Measurements from ENCODE around the gene MED9.
"Not testable (repeated sequence)": the region's sequence is repeated elsewhere in the genome, so short reads cannot be mapped to it uniquely, and the experiment has no call there.

Gene MED9

DNA sequence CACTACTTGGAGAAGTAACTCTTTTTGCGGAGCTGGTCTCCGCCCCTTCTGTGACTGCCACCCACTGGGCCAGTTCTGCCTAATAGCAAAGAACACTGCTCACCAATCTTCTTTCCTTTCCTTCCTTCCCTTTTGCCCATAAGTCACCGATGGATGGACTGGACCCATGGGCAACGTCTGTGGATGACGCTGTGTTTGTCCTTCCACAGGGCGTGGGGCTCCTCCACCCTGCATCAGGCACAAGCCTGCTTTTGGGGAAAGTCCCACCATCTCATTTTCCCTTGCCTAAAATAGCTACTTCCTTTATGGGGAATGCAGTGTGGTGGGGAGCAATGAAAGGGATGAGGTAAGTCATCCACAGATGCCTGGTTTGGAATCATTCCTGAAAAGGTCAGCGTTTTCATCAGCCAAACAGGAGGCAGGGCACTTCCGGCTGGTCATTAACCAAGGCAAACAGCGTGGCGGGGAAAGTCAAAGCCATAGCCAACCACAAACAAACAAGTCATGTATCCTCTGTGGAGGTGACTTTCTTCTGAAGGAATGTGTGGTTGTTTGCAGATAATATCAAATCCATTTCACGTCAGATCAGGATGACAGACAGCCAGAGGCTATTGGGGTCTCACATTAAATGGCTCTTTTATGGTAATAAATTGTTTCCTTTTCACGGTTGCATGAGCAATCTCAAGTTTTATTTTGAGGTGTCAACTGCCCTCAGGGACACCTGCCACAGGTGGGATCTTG is 30.7 kb upstream of the MED9 start:
- no peak for TF ChIP-seq POLR2A (IDR thresholded peaks at IDR 0.05; ENCODE audit: low read length)
- no peak for TF ChIP-seq GATA1 (IDR thresholded peaks at IDR 0.05; ENCODE audit: low read depth, low read length)
- no peak for DNase-seq

DNA sequence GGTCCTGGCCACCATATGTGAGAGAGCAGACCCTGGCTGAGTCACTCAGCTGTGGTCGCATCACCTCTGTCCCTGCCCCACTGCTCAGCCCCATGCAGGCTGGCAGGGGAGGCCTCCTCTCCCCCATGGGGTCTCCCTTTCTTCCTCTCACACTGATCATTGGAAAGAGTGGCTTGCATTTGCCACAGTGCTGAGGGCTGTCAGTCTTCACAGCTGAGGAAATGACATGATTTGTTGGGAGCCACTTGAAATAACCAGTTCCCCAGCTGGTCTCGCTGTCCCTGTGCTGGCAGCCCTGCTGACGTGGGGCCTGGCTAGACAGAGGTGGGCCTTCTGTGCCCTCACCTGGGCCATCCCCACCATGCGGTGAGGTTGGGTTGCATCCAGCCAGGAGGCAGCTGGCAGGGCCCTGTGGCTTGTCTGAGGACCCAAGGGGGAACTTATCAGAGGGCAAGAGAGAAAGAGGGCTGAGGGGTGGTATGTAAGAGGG is 30.1 kb upstream of the MED9 start:
- TF ChIP-seq POLR2A (IDR thresholded peaks at IDR 0.05; ENCODE audit: low read length) (no peak), GATA1 (IDR thresholded peaks at IDR 0.05; ENCODE audit: low read depth, low read length) (no peak)
- DNase-seq, result no peak

DNA sequence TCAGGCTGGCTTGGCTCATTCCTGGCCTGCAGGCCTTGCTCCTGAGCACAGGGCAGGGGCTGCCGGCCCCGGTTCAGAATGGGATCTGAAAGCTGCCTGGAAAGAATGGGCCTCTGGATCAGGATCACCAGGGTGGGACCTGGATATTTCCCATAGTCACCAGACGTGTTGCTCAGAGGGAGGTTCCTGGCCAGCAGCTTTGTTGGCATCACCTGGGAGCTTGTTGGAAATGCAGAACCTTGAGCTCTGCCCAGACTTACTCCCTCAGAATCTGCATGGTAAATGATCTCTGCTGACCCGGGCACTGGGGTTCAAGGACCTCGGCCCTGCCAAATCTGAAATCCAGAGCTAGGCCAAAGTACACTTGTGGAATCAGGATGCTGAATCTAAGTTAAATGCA is 29.5 kb upstream of the MED9 start:
- DNase-seq, result no peak

DNA sequence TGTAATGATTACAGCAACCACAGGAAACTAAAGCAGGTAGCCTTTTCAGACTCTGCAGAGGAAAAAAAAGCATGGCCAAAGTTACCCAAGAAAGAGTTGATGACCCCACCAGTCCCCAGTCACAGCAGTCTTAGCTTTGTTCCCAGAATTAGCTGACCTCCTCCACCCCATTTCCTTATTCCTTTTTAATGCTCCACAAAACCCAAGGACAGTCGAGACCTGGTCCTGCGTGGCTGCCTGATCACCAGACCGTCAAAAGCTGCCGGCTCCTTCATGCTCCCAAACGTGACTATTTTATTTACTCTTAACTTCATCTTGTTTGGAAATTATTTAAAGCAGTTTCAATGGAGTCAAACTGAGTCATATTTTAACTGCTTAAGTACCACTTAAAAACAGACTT is 28.7 kb upstream of the MED9 start:
- no peak for DNase-seq
- no peak for TF ChIP-seq GATA1 (IDR thresholded peaks at IDR 0.05; ENCODE audit: low read depth, low read length)
- no peak for TF ChIP-seq POLR2A (IDR thresholded peaks at IDR 0.05; ENCODE audit: low read length)

More for the DNA sequence above, 29.5 kb upstream of the MED9 start:
- TF ChIP-seq GATA1 (IDR thresholded peaks at IDR 0.05; ENCODE audit: low read depth, low read length) (no peak), POLR2A (IDR thresholded peaks at IDR 0.05; ENCODE audit: low read length) (no peak)

DNA sequence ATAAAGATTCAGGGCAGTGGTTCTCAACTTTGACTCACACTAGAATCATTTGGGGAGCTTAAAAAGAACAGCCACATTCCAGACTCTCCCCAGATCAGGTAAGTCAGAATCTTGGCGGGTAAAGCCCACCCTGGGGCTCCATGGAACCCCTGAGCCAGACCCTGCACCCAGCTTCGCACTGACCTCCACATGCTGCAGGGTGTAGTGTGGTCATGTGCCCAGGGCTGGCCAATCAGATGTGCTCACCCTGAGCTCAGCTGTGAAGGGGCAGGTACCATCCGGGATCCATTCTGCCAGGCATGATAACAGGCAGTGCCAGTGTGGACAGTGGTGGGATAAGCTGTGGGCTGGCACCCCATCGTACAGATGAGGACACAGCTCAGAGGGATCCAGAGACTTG is 28.1 kb upstream of the MED9 start:
- TF ChIP-seq POLR2A (IDR thresholded peaks at IDR 0.05; ENCODE audit: low read length), result no peak
- TF ChIP-seq GATA1 (IDR thresholded peaks at IDR 0.05; ENCODE audit: low read depth, low read length), result no peak
- DNase-seq, result no peak

DNA sequence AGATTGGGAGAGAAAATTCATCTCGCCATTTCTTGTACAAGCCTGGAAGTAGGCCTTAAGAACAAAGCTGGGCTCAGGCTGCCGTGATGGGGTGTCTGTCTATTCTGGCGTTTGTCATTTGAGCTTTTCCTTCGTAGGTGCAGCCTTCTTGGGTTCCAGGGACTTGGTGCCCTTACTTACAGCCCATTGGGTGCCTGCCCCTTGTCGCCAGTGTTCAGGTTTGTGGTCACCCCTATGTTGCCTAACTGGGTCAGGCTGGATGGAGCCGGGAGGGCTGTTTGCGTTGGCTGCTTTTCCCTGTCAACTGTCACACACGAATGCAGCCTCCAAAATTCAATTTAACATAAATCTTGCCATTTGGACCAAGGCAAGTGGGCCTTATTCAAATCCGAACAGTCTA is 23.7 kb upstream of the MED9 start:
- TF ChIP-seq POLR2A (IDR thresholded peaks at IDR 0.05; ENCODE audit: low read length), result no peak
- no peak for TF ChIP-seq GATA1 (IDR thresholded peaks at IDR 0.05; ENCODE audit: low read depth, low read length)
- no peak for DNase-seq

DNA sequence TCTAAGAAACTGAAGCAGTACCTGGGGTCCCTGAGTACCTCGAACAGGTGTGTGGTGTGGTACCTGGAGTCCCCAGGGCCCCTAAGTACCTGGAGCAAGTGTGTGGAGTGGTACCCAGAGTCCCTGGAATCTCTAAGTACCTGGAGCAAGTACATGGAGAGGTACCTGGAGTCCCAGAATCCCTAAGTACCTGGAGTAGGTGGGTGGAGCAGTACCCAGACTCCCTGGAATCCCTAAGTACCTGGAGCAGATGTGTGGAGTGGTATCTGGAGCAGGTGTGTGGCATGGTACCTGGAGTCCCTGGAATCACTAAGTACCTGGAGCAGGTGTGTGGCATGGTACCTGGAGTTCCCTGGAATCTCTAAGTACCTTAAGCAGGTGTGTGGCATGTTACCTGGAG is 22.5 kb upstream of the MED9 start:
- no peak for DNase-seq
- TF ChIP-seq GATA1 (IDR thresholded peaks at IDR 0.05; ENCODE audit: low read depth, low read length) (no peak), POLR2A (IDR thresholded peaks at IDR 0.05; ENCODE audit: low read length) (no peak)

DNA sequence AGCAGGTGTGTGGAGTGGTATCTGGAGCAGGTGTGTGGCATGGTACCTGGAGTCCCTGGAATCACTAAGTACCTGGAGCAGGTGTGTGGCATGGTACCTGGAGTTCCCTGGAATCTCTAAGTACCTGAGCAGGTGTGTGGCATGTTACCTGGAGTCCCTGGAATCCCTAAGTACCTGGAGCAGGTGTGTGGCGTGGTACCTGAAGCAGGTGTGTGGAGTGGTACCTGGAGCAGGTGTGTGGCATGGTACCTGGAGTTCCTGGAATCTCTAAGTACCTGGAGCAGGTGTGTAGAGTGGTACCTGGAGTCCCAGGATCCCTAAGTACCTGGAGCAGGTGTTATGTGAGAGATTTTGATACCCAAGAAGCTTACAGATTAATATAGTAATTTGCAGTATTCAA is 22.1 kb upstream of the MED9 start:
- DNase-seq, result not testable (repeated sequence)

DNA sequence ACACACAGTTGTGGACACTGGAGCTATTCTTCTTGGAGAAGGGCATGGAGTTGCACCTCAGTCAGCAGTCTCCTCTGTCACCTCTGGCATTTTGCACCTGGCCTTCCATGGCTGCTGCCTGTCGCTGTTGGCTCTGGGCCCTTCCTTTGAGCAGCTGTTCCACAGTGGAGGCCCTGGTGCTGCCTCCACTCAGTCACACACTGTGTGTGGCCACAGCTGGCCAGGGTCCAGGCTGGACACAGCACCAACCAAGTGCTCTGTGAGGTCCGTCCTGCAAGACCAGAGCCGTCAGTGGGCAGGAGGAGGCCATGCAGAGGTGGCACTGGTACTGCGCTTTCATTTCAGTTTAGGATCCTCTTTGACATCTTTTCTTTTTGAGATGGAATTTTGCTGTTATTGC is 21.6 kb upstream of the MED9 start:
- TF ChIP-seq POLR2A (IDR thresholded peaks at IDR 0.05; ENCODE audit: low read length) (no peak), GATA1 (IDR thresholded peaks at IDR 0.05; ENCODE audit: low read depth, low read length) (no peak)
- DNase-seq, result no peak

DNA sequence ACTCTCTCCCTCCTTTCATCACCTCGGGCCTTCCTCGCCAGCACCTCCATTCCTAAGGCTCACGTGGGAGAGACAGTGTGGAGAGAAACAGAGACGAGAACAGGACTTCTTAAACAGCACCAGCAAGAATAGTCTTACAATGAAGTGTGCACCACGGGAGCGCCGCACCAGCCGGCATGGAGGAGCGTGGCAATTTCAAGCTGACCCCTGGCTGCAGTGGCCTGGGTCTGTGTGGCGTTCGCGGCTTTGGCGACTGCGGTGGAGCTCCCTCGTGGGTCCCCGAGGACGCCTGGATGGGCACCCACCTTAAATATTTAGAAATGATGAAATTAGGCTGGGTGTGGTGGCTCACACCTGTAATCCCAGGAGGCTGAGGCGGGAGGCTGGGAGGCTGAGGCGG is 20.5 kb upstream of the MED9 start:
- TF ChIP-seq POLR2A (IDR thresholded peaks at IDR 0.05; ENCODE audit: low read length), result no peak
- TF ChIP-seq GATA1 (IDR thresholded peaks at IDR 0.05; ENCODE audit: low read depth, low read length), result no peak
- DNase-seq, result no peak

DNA sequence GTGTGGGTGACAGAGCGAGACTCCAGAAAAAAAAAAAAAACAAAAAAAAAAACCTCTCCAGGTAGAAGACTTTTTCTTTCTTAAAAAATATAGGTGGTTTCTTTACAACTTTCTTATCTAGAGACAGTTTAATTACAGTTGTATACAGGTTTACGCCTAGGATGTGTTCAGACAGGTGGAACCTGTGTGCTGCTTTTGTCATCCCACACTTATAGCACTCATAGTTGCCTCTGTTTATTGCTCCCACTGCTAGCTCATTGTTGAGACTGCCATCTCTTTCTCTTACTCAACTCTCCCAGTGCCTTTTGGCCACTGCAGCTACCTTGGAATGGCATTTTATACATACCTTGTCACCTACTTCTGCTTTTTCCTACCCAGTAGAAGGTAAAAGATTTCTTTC is 19.1 kb upstream of the MED9 start:
- no peak for DNase-seq
- TF ChIP-seq GATA1 (IDR thresholded peaks at IDR 0.05; ENCODE audit: low read depth, low read length) (no peak), POLR2A (IDR thresholded peaks at IDR 0.05; ENCODE audit: low read length) (no peak)

DNA sequence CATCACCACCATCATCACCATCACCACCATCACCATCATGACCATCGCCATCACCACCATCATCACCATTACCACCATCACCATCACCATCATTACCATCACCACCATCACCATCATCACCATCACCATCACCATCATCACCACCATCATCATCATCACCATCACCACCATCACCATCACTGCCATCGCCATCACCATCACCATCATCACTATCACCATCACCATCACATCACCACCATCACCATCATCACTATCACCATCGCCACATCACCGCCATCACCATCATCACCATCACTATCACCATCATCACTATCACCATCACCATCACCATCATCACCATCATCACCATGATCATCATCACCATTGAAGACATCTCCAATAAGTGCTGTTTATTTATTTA is 16.8 kb upstream of the MED9 start:
- DNase-seq, result no peak
- TF ChIP-seq POLR2A (IDR thresholded peaks at IDR 0.05; ENCODE audit: low read length), result no peak
- no peak for TF ChIP-seq GATA1 (IDR thresholded peaks at IDR 0.05; ENCODE audit: low read depth, low read length)

DNA sequence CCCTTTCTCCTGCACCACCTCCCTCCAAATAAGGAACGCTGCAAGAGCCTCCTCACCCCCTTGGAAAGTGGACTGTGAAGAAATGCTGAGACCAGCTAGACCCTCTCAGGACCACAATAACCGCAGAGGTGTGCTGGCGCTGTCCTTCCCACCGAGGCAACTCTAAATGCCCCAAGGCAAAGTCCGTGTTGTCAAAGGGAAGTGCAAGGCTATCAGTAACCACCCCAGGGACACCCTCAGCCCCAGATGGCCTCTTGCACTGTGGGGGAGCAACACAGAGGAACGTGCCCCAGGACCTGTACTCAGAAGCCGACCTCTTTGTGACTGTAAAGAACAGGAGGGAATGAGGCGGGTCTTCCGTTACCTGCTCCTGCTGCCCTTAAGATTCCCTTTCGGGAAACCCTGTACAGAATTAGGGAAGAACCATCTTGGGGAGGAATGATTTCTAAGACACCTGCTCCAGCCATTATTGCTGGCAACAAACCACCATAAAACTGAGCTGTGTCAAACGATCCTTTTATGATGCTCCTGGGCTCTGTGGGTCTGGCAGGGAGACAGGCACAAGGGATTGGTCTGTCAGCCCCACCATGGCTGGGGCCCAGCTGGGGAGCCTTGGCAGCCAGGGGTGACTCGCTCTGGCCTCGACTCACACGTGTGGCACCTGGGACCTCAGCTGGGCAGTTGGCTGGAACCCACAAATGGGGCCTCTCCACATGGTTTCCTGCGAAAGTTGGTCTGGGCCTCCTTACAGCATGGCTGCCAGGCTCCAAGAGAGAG is 14.6 kb upstream of the MED9 start:
- TF ChIP-seq POLR2A (IDR thresholded peaks at IDR 0.05; ENCODE audit: low read length) (no peak), GATA1 (IDR thresholded peaks at IDR 0.05; ENCODE audit: low read depth, low read length) (no peak)
- no peak for DNase-seq

DNA sequence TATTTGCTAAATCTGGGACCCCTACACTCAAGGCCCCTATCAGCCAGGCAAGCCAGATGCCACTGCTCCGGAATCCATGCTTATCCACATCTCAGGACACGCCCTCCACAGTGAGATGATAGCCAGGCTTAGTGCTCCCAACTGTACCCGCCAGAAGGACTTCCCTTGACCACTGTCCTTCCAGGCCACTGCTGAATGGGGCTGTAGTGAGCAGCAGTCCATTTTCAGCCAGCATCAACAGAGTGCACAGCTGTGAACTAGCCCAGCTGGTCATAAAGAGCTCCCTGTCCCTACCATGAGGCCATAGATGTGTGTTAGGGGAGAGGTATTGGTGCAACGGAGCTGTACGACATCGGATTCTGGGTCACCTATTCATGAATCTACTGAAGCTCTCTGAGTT is 13.0 kb upstream of the MED9 start:
- TF ChIP-seq GATA1 (IDR thresholded peaks at IDR 0.05; ENCODE audit: low read depth, low read length) (no peak), POLR2A (IDR thresholded peaks at IDR 0.05; ENCODE audit: low read length) (no peak)
- no peak for DNase-seq

DNA sequence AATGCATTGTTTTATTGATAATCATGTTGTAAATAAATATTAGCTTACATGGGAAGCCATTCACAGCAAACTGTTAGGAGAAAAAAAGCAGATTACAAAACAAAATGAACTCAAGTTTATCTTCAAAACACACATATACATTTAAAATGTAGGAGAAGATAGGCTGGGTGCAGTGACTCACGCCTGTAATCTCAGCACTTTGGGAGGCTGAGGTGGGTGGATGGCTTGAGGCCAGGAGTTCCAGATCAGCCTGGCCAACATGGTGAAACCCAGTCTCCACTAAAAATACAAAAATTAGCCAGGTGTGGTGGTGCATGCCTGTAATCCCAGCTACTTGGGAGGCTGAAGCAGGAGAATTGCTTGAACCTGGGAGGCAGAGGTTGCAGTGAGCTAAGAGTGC is 10.9 kb upstream of the MED9 start:
- DNase-seq, result not testable (repeated sequence)

All from erythroblast (primary cell).